ENCODE data around the gene EXPH5. TPM values are rescaled to one million over a fixed set of nuclear protein-coding genes. Genes with fewer than 3 reads are reported as not detected.
"Not testable (repeated sequence)": the region's sequence is repeated elsewhere in the genome, so short reads cannot be mapped to it uniquely, and the experiment has no call there.

The EXPH5 gene
- total RNA-seq, 1 donor, result 3.8 TPM

DNA sequence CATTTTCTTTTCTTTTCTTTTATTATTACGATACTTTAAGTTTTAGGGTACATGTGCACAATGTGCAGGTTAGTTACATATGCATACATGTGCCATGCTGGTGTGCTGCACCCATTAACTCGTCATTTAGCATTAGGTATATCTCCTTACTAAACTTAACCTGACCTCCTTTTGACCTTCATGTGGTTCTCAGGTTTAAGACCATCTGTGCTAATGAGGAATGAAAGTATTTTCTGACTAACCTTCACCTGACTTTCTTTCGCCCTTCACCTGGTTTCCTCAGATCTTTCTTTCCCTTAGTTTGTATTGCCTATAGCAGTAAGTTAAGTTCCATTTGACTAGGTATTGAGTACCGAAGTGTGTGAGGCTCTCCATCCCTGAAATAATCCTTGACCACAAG lies 6.5 kb downstream of the EXPH5 start:
- Histone ChIP-seq H3K4me3 (ENCODE audit: low read length) (no peak overlapping the region), H3K9me3 (ENCODE audit: low read depth, low read length) (no peaks in the 10 kb centered on the region), H3K4me1 (ENCODE audit: insufficient read depth, low read length) (no peaks in the 10 kb centered on the region), H3K27me3 (ENCODE audit: insufficient read depth, low read length) (peaks cover 5% of the 10 kb centered on the region)

DNA sequence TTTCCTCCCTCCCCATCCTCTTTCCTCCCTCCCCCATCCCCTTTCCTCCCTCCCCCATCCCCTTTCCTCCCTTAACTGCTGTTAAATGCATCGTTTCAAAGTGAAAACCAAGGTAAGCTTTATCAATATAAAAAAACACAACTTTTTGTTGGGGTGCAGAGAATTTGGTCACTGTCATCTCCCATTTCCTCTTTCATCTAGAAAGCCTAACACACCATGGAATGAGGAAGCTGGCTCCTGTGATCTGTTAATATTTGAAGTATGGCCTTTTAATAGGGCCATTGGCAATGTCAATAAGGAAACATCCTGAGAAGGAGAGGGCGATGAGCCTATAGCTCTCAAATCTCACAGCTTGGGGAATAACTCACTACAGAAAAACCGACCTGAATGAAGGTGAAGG lies 7.0 kb downstream of the EXPH5 start:
- Histone ChIP-seq H3K4me1 (ENCODE audit: insufficient read depth, low read length) (no peaks in the 10 kb centered on the region), H3K4me3 (ENCODE audit: low read length) (no peak overlapping the region), H3K9me3 (ENCODE audit: low read depth, low read length) (no peaks in the 10 kb centered on the region), H3K27me3 (ENCODE audit: insufficient read depth, low read length) (peaks cover under 1% of the 10 kb centered on the region)

DNA sequence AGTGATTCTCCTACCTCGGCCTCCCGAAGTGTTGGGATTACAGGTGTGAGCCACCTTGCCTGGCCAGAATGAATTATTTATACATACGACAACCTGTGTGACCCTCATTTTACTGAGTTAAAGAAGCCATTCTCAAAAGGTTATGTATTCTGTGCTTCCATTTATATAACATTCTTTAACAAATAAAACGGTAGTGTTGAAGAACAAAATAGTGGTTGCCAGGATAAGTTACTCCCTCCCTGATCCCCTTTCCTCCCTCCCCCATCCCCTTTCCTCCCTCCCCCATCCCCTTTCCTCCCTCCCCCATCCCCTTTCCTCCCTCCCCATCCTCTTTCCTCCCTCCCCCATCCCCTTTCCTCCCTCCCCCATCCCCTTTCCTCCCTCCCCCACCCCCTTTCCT lies 7.4 kb downstream of the EXPH5 start:
- not testable (repeated sequence) for H3K4me3 ChIP-seq (ENCODE audit: low read length); H3K4me1 ChIP-seq (ENCODE audit: insufficient read depth, low read length)

DNA sequence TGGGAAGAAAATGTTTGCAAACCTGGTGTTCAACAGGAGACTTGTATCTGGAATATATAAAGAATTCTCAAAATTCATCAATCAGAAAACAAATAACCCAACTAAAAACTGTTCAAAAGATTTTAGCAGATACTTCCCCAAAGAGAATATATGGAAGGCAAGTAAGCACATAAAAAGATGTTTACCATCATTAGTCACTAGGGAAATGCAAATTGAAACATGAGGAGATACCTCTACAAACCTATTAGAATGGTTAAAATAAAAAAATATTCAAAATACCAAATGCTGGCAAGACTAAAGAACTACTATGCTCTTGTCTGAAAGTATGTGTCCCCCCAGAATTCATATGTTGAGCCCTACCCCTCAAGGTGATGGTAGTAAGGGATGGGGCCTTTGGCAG lies 8.6 kb downstream of the EXPH5 start:
- H3K4me1 ChIP-seq (ENCODE audit: insufficient read depth, low read length), result no peaks in the 10 kb centered on the region
- H3K27me3 ChIP-seq (ENCODE audit: insufficient read depth, low read length), result no peaks in the 10 kb centered on the region
- no peak overlapping the region for H3K4me3 ChIP-seq (ENCODE audit: low read length)
- no peaks in the 10 kb centered on the region for H3K9me3 ChIP-seq (ENCODE audit: low read depth, low read length)

More for the DNA sequence above, 7.4 kb downstream of the EXPH5 start:
- not testable (repeated sequence) for H3K27me3 ChIP-seq (ENCODE audit: insufficient read depth, low read length); H3K9me3 ChIP-seq (ENCODE audit: low read depth, low read length)

DNA sequence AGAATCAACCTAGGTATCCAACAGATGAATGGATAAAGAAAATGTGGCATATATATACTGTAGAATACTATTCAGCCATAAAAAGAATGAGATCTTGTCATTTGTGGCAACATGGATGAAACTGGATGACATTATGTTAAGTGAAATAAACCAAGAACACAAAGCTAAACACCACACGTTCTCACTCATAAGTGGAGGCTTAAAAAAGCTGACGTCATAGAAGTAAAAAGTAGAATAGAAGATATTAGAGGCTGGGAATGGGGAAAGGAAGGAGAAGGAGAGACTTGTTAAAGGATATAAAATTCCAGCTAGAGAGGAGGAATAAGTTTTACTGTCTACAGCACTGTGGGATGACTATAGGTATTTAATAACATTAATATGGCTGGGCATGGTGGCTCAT lies 12.9 kb downstream of the EXPH5 start:
- H3K27me3 ChIP-seq (ENCODE audit: insufficient read depth, low read length), result no peaks in the 10 kb centered on the region
- no peaks in the 10 kb centered on the region for H3K4me1 ChIP-seq (ENCODE audit: insufficient read depth, low read length)
- no peak overlapping the region for H3K4me3 ChIP-seq (ENCODE audit: low read length)
- no peaks in the 10 kb centered on the region for H3K9me3 ChIP-seq (ENCODE audit: low read depth, low read length)

DNA sequence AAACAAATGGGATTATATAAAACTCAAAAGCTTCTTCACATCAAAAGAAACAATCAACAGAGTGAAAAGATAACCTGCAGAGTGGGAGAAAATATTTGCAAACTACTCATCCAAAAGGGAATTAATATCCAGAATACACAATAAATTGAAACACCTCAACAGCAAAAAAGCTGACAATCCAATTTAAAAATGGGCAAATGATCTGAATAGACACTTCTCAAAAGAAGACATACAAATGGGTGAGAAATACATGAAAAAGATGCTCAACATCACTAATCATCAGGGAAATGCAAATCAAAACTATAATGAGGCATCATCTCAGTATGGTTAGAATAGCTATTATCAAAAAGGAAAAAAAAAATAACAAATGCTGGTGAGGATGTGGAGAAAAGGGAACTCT lies 13.5 kb downstream of the EXPH5 start:
- no peaks in the 10 kb centered on the region for H3K9me3 ChIP-seq (ENCODE audit: low read depth, low read length)
- H3K4me1 ChIP-seq (ENCODE audit: insufficient read depth, low read length), result no peaks in the 10 kb centered on the region
- H3K4me3 ChIP-seq (ENCODE audit: low read length), result no peak overlapping the region
- H3K27me3 ChIP-seq (ENCODE audit: insufficient read depth, low read length), result no peaks in the 10 kb centered on the region

DNA sequence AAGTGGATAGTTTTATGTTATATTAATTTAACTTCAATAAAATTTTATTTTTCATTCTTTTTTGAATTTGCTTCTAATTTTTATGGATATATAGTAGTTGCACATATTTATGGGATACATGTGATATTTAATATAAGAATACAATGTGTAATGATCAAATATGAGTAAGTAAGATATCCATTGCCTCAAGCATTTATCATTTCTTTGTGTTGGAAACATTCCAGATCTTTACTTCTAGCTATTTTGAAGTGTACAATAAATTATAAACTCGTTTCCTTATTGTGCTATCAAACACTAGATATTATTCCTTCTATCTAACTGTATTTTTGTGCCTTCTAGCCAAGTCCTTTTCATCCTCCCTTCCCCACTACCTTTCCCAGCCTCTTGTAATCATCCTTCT lies 17.0 kb downstream of the EXPH5 start:
- Histone ChIP-seq H3K27me3 (ENCODE audit: insufficient read depth, low read length) (no peaks in the 10 kb centered on the region), H3K9me3 (ENCODE audit: low read depth, low read length) (no peaks in the 10 kb centered on the region), H3K4me1 (ENCODE audit: insufficient read depth, low read length) (no peaks in the 10 kb centered on the region), H3K4me3 (ENCODE audit: low read length) (no peak overlapping the region)

DNA sequence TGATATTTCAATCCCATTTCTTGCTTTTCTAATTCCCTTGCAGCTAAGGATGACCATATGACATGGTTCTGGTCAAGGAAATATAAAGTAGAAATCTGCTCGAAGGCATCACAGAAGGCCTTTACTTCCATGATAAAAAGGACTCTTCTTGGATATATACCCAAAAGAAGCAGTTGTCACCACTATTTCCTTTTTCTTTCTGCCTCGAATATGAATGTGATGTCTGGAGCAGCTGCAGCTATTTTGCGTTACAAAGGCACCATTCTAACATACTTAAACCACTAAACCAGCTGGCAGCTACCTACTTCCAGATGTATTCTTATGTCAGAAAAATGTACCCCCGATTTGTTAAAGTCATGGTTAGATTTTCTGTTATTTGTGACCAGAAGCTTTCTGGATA lies 18.9 kb downstream of the EXPH5 start:
- Histone ChIP-seq H3K27me3 (ENCODE audit: insufficient read depth, low read length) (no peaks in the 10 kb centered on the region), H3K4me1 (ENCODE audit: insufficient read depth, low read length) (no peaks in the 10 kb centered on the region), H3K9me3 (ENCODE audit: low read depth, low read length) (no peaks in the 10 kb centered on the region), H3K4me3 (ENCODE audit: low read length) (no peak overlapping the region)

DNA sequence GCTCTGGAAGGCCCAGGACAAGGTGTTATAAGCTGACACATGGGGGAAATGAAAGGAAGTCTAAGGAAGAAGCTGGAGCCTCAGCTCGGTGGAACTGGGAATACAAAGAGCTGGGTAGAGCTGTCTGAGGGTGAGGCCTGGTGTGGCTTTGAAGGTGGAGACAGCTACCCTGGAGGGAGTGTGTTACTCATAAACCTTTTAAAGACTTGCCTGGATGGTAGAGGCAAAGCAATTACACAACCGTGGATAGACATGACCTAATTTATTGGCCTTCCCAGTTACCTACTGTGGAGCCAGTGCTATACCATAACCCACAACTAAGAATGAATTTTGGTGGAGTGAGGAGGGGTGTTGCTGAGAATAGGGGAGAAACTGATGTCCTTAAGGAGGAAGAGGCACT lies 22.6 kb downstream of the EXPH5 start:
- no peaks in the 10 kb centered on the region for H3K27me3 ChIP-seq (ENCODE audit: insufficient read depth, low read length)
- no peaks in the 10 kb centered on the region for H3K4me1 ChIP-seq (ENCODE audit: insufficient read depth, low read length)
- no peak overlapping the region for H3K4me3 ChIP-seq (ENCODE audit: low read length)
- H3K9me3 ChIP-seq (ENCODE audit: low read depth, low read length), result no peaks in the 10 kb centered on the region

DNA sequence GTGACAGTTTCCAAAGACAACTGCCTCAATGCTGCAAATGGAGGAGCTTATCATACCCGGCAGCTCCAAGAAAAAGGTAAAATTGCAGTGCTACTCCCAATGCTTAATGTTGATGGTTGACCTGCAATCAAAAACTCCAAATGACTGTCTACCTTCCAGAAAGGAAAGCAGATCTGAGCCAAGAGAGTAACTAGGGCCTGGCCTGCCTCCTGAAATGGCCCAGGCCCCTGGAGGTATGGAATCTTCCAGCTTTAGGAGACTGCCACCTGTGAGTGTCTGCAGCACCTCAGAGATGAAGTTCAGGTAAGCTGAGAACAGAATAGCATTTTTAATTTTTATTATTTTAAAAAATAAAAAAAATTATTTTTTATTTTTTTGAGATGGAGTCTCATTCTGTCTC lies 23.7 kb downstream of the EXPH5 start:
- H3K4me1 ChIP-seq (ENCODE audit: insufficient read depth, low read length), result no peaks in the 10 kb centered on the region
- no peak overlapping the region for H3K4me3 ChIP-seq (ENCODE audit: low read length)
- H3K9me3 ChIP-seq (ENCODE audit: low read depth, low read length), result no peaks in the 10 kb centered on the region
- no peaks in the 10 kb centered on the region for H3K27me3 ChIP-seq (ENCODE audit: insufficient read depth, low read length)

DNA sequence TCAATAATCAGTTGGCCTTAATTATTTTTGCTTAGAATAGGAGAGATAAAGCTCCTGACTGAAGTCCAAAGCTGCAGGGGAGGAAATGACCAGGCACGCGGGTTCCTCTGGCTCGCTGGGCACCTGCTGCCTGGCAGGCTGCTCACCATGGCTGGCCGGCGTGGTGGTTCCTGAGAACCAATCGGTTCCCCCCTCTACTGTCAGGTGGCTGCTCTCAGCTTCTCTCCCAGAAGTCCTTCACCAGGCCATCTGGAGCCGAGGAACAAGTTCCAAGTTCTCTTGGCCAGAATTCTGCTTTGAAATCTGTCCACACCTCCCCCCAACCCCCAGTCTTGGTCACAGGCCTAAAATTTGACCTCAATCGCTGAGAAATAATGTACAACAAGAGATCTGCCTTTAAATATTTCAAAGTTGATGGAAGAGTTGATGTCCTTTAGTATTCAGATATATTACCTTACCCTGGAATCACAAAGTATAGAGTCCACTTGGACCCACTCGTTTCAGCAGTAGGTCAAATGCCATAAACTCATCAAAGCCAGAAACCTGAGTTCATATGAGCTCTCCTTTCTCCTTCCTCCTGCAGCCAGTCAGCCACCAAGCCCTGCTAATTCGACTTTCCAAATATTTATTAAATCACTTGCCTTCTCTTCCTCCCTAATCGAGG lies 25.2 kb downstream of the EXPH5 start:
- Histone ChIP-seq H3K27me3 (ENCODE audit: insufficient read depth, low read length) (no peaks in the 10 kb centered on the region), H3K4me3 (ENCODE audit: low read length) (no peak overlapping the region), H3K4me1 (ENCODE audit: insufficient read depth, low read length) (no peaks in the 10 kb centered on the region), H3K9me3 (ENCODE audit: low read depth, low read length) (no peaks in the 10 kb centered on the region)

DNA sequence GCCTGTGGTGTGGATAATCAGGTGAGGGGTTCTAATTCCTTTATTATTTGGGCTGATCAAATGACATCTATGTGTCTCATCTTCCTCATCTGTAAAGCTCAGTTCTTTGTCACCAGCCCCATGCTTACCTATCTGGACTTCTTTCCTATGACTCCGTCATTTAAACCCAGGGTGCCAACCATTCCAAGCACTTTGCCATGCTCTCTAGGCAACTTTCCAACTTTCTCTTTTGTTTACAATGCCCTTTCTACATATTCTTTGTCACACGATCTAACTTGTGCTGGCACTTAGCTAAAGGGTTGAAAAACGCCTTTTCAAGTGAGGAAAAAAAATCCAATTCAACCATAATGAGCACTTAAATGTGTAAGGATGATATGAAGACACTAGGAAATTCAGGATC lies 27.9 kb downstream of the EXPH5 start:
- no peaks in the 10 kb centered on the region for H3K27me3 ChIP-seq (ENCODE audit: insufficient read depth, low read length)
- no peak overlapping the region for H3K4me3 ChIP-seq (ENCODE audit: low read length)
- H3K4me1 ChIP-seq (ENCODE audit: insufficient read depth, low read length), result no peaks in the 10 kb centered on the region
- H3K9me3 ChIP-seq (ENCODE audit: low read depth, low read length), result no peaks in the 10 kb centered on the region

DNA sequence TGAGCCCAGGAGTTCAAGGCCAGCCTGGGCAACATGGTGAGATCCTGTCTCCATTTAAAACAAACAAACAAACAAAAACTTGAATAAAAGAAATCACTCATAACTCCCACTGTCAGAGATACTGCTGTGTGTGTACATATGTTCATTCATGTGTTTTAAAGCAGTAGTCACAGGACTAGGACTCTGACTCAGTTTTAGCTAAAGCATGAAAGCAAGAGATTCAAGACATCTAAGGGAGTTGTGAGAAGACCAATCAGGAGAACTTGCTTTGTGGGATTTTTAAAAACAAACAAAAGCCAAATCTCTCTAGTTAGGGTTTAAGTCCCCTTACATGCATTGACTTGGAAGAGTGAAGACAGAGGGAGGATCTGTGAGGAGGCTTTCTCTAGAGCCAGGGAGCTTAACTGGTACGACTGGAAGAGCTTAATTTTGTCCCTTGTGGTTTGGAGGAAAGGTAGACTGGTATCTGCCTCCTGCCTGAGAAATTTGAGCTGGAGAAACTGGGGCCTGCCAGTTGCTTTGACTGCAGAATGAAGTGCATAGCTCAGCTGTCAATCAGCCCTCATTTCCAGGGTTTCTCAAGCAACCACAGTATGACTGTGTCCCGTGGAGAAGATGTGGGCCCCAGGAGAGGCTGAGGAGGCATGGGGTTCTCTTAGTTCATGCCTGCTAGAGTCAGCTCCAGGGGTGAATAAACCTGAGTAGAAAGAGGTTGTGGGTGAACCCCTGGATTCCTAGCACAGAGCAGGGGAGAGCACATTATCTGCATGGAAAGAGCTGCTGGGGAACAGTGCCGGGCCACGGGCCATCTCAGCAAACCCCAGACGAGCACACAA lies 30.6 kb downstream of the EXPH5 start:
- Histone ChIP-seq H3K9me3 (ENCODE audit: low read depth, low read length) (no peaks in the 10 kb centered on the region), H3K4me3 (ENCODE audit: low read length) (no peak overlapping the region), H3K27me3 (ENCODE audit: insufficient read depth, low read length) (no peaks in the 10 kb centered on the region), H3K4me1 (ENCODE audit: insufficient read depth, low read length) (no peaks in the 10 kb centered on the region)

DNA sequence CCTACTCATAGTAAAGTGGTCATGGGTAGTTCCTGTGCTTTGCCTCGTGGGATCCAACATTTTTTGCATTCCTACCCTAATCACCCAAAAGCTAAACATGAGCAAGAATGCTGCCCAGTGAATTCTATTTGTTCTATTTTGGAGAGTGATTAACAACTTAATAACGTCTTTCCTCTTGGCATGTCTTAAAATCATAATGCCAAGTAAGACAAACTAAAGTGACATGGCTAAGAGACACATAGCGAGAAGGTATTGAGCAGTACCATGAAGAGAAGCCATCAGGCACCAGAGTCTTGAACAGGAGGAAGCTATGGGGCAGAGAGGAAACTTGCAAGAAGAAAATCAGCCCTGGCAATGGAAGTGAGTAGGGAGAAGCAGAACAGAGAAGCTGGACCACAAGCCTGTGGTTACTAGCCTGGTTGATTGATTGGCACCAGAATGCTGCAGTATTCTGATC lies 32.0 kb downstream of the EXPH5 start:
- Histone ChIP-seq H3K9me3 (ENCODE audit: low read depth, low read length) (no peaks in the 10 kb centered on the region), H3K4me3 (ENCODE audit: low read length) (no peak overlapping the region), H3K4me1 (ENCODE audit: insufficient read depth, low read length) (no peaks in the 10 kb centered on the region), H3K27me3 (ENCODE audit: insufficient read depth, low read length) (no peaks in the 10 kb centered on the region)

DNA sequence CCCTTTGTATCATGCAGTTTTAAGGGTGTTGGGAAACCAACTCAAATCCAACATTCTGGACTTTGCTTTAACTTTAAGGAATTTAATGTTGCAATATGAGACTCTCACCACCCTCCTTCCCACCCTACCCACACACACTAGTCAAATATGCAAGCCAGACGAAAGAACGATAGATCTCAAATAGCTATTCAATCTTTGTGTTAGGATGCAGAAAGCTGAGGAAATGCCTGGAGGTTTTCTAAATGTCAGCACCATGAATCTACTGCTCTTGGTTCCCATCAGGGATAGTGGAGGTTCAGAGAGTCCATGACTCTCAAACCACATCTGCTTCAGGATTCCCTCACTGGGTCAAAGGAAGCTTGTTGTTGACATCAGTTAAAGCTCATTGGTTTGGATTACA lies 33.7 kb downstream of the EXPH5 start:
- Histone ChIP-seq H3K9me3 (ENCODE audit: low read depth, low read length) (no peaks in the 10 kb centered on the region), H3K4me1 (ENCODE audit: insufficient read depth, low read length) (no peaks in the 10 kb centered on the region), H3K27me3 (ENCODE audit: insufficient read depth, low read length) (no peaks in the 10 kb centered on the region), H3K4me3 (ENCODE audit: low read length) (no peak overlapping the region)

DNA sequence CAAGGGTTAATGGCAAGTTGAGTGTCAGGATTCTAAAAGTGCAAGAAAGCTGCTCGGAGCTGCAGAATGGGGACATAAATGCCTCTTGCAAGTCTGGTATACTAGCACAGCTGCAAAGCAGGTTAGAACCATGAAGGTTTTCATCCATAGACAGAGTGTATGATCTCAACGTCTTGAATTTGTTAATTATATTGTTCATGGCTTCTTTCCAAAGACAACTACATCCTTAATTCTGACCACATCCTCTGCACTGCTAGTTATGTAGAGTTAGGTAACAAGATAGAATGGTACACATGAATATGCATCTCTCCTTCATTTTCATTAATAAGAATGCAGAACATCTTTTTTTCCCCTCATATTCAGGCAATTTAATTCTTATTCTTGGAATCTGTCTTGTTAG lies 34.2 kb downstream of the EXPH5 start:
- Histone ChIP-seq H3K4me1 (ENCODE audit: insufficient read depth, low read length) (no peaks in the 10 kb centered on the region), H3K27me3 (ENCODE audit: insufficient read depth, low read length) (no peaks in the 10 kb centered on the region), H3K4me3 (ENCODE audit: low read length) (no peak overlapping the region), H3K9me3 (ENCODE audit: low read depth, low read length) (no peaks in the 10 kb centered on the region)

Measured in mononuclear cell (primary cell).